Trophoblast cell (in vitro differentiated cells and primary cell): ENCODE data around the gene MALSU1.

ENCODE experiments used
- DNase-seq, 2 donors: peaks; one replicate each; pipeline ENCODE4 v3.0.0-alpha.2; 2016
- H2AFZ ChIP-seq: 2 replicates; pipeline ENCODE4 v1.6.1; 2013; ENCODE audit warnings: low read length, moderate library complexity, mild to moderate bottlenecking; ENCODE audit not compliant: insufficient read depth, poor library complexity
- H2AK5ac ChIP-seq: 2 replicates; pipeline ENCODE4 v1.6.1; 2013; ENCODE audit warnings: mild to moderate bottlenecking, low read length
- H2BK120ac ChIP-seq: 2 replicates; pipeline ENCODE4 v1.6.1; 2013; ENCODE audit warnings: low read length, mild to moderate bottlenecking, moderate library complexity; ENCODE audit not compliant: insufficient read depth, poor library complexity
- H2BK12ac ChIP-seq: 2 replicates; pipeline ENCODE4 v1.6.1; 2013; ENCODE audit warnings: mild to moderate bottlenecking, low read length, moderate library complexity
- H2BK5ac ChIP-seq: 2 replicates; pipeline ENCODE4 v1.6.1; 2013; ENCODE audit warnings: low read length, low read depth, moderate library complexity, mild to moderate bottlenecking; ENCODE audit not compliant: poor library complexity
- H3K14ac ChIP-seq: 2 replicates; pipeline ENCODE4 v1.6.1; 2013; ENCODE audit warnings: mild to moderate bottlenecking, low read length
- H3K18ac ChIP-seq: 2 replicates; pipeline ENCODE4 v1.6.1; 2013; ENCODE audit warnings: mild to moderate bottlenecking, low read length
- H3K23ac ChIP-seq: 2 replicates; pipeline ENCODE4 v1.6.1; 2013; ENCODE audit warnings: low read length
- H3K27ac ChIP-seq: 2 replicates; pipeline ENCODE4 v1.5.1; 2013; ENCODE audit warnings: low read depth, mild to moderate bottlenecking, inconsistent platforms, low read length, moderate library complexity
- H3K27me3 ChIP-seq: 2 replicates; pipeline ENCODE4 v1.6.1; 2013; ENCODE audit warnings: inconsistent platforms, mild to moderate bottlenecking, low read length, moderate library complexity; ENCODE audit not compliant: insufficient read depth
- H3K36me3 ChIP-seq, 2 experiments: 1 replicate in 1 of 2; 2 replicates in 1 of 2; pipeline ENCODE4 v1.6.1; 2013; ENCODE audit warnings: low read length in 2 of 2, mild to moderate bottlenecking in 2 of 2, moderate library complexity in 1 of 2; ENCODE audit not compliant: insufficient read depth in 2 of 2, control insufficient read depth in 1 of 2
- H3K4ac ChIP-seq: 2 replicates; pipeline ENCODE4 v1.6.1; 2013; ENCODE audit warnings: low read depth, mild to moderate bottlenecking, low read length, moderate library complexity
- H3K4me1 ChIP-seq, 2 experiments: 1 replicate in 1 of 2; 2 replicates in 1 of 2; pipeline ENCODE4 v1.6.1; 2013; ENCODE audit warnings: low read length in 2 of 2, mild to moderate bottlenecking in 2 of 2, moderate library complexity in 1 of 2; ENCODE audit not compliant: insufficient read depth in 2 of 2, control insufficient read depth in 1 of 2
- H3K4me2 ChIP-seq: 2 replicates; pipeline ENCODE4 v1.6.1; 2013; ENCODE audit warnings: inconsistent platforms, mild to moderate bottlenecking, low read length, moderate library complexity
- H3K4me3 ChIP-seq: 2 replicates; pipeline ENCODE4 v1.5.1; 2013; ENCODE audit warnings: mild to moderate bottlenecking, low read depth, low read length, inconsistent platforms
- H3K79me1 ChIP-seq: one replicate; pipeline ENCODE4 v1.6.1; 2013; ENCODE audit warnings: low read length
- H3K79me2 ChIP-seq: 2 replicates; pipeline ENCODE4 v1.6.1; 2013; ENCODE audit warnings: low read length, mild to moderate bottlenecking; ENCODE audit not compliant: control insufficient read depth, insufficient read depth, poor library complexity
- H3K9ac ChIP-seq: 2 replicates; pipeline ENCODE4 v1.6.1; 2013; ENCODE audit warnings: mild to moderate bottlenecking, low read length
- H3K9me3 ChIP-seq: 2 replicates; pipeline ENCODE4 v1.6.1; 2013; ENCODE audit warnings: low read depth, mild to moderate bottlenecking, control low read depth, inconsistent platforms, low read length; ENCODE audit not compliant: insufficient read depth
- H4K12ac ChIP-seq: 2 replicates; pipeline ENCODE4 v1.6.1; 2013; ENCODE audit warnings: low read depth, mild to moderate bottlenecking, low read length, moderate library complexity
- H4K8ac ChIP-seq: 2 replicates; pipeline ENCODE4 v1.6.1; 2013; ENCODE audit warnings: low read depth, mild to moderate bottlenecking, low read length, moderate library complexity
- H4K91ac ChIP-seq: one replicate; pipeline ENCODE4 v1.6.1; 2013; ENCODE audit warnings: low read depth, mild to moderate bottlenecking, low read length, moderate library complexity
- WGBS: extraction: QIAGEN DNeasy Blood & Tissue Kit; methylation state at CpG from one replicate; pipeline ENCODE4 v1.1.7; 2013; ENCODE audit warnings: missing lambda C conversion rate; ENCODE audit not compliant: insufficient read length, insufficient coverage; ENCODE audit errors: extremely low coverage; 5-methylcytosine and 5-hydroxymethylcytosine counted together

The MALSU1 gene

DNA sequence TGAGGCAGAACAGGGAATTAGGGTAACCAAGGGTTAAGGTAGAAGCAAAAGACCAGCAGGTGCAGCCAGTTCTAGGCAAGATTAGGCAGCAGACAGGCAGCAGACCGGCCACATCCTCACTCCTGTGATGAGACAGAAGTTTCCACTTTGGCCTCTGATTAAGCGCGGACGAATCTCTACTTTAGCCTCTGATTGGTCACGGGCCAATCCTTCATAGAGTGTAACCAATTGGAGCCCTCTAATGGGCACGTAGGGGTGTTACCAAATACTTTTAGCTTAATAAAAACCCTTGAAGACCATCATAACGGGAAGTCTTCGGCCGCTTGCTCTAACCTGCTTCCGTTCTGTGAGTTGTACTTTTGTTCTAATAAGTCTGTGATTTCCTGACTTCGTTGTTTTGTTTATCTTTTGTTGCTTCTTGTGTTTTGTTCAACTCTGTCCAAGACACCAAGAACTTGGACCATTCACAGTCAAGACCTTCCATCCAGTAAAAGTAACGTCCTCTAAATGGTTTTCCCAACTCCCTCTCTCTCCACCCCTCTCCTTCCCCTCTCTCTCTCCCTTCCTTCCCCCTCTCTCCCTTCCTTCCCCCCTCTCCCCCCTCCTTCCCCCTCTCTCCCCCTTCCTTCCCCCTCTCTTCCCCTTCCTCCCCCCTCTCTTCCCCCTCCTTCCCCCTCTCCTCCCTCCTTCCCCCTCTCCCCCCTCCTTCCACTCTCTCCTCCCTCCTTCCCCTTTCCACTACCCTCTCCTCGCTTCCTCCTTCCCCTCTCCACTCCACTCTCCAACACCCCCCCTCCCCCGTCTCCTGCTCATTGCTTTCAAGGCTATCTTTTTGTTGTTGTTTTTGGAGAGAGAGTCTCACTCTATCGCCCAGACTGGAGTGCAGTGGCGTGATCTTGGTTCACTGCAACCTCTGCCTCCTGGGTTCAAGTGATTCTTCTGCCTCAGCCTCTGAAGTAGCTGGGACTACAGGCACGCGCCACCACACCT lies 13.2 kb upstream of the MALSU1 start:
- DNase-seq, result no peak
- H3K27ac ChIP-seq, result no peak overlapping the region
- no peaks in the 10 kb centered on the region for H3K9me3 ChIP-seq
- no peak overlapping the region for H2BK12ac ChIP-seq
- 93% methylated on average over 2 of the region's 18 CpGs for WGBS
- no peak overlapping the region for H3K4ac ChIP-seq
- no peaks in the 10 kb centered on the region for H3K36me3 ChIP-seq
- H3K4me3 ChIP-seq, result no peak overlapping the region
- no peaks in the 10 kb centered on the region for H3K79me2 ChIP-seq
- H3K14ac ChIP-seq, result no peak overlapping the region
- H4K12ac ChIP-seq, result no peak overlapping the region
- no peak overlapping the region for H4K8ac ChIP-seq
- H4K91ac ChIP-seq, result no peak overlapping the region
- H3K4me1 ChIP-seq, result no peaks in the 10 kb centered on the region
- no peak overlapping the region for H2AFZ ChIP-seq
- no peak overlapping the region for H2BK120ac ChIP-seq
- H3K4me2 ChIP-seq, result no peak overlapping the region
- no peak overlapping the region for H3K9ac ChIP-seq
- H3K27me3 ChIP-seq, result no peaks in the 10 kb centered on the region
- H2AK5ac ChIP-seq, result no peak overlapping the region
- no peaks in the 10 kb centered on the region for H3K79me1 ChIP-seq
- no peak overlapping the region for H2BK5ac ChIP-seq
- no peak overlapping the region for H3K18ac ChIP-seq
- H3K23ac ChIP-seq, result no peak overlapping the region

DNA sequence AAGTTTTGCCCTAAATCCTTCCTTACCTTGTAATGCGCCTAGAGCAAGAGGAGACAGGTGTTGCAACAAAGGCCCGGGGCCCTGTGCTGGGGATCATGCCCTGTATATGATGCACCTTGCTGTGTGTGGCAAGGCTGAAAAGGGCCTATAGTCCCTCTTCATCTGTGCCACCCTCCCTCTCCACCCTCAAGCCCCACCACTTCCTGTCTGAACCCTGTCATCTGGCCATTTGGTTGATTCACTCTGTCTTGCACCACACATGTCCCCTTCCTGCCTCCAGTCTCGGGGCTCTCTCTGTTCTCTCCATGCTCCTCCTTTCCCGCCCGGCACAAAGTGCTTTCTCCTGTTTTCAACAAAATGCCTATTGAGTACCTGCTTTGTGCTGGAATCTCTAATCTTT lies 11.5 kb upstream of the MALSU1 start:
- Histone ChIP-seq H3K4me1 (no peaks in the 10 kb centered on the region), H2BK5ac (no peak overlapping the region), H3K27me3 (no peaks in the 10 kb centered on the region), H2AFZ (no peak overlapping the region), H3K4ac (no peak overlapping the region), H3K18ac (no peak overlapping the region), H3K9ac (no peak overlapping the region), H3K36me3 (no peaks in the 10 kb centered on the region), H4K8ac (no peak overlapping the region), H3K79me2 (no peaks in the 10 kb centered on the region), H2BK120ac (no peak overlapping the region), H2AK5ac (no peak overlapping the region), H2BK12ac (no peak overlapping the region), H3K27ac (no peak overlapping the region), H4K12ac (no peak overlapping the region), H3K9me3 (no peaks in the 10 kb centered on the region), H3K23ac (no peak overlapping the region), H3K79me1 (no peaks in the 10 kb centered on the region), H4K91ac (no peak overlapping the region), H3K14ac (no peak overlapping the region), H3K4me2 (no peak overlapping the region), H3K4me3 (no peak overlapping the region)
- no CpG with 5 or more reads among the region's 5 CpGs for WGBS
- peak in 1 of 2 donors; percentile 38 for DNase-seq

DNA sequence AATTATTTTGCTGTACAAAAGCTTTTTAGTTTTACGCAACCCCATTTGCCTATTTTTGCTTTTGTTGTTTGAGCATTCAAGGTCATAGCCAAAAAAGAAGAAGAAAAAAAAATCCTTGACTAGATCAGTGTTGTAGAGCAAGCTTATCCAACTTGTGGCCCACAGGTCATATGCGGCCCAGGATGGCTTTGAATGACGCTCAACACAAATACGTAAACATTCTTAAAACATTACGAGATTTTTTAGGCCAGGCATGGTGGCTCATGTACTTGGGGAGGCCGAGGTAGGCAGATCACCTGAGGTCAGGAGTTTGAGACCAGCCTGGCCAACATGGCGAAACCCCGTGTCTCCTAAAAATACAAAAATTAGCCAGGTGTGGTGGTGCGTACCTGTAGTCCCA lies 8.1 kb upstream of the MALSU1 start:
- peak in 1 of 2 donors; percentile 17 for DNase-seq
- no peak overlapping the region for H4K8ac ChIP-seq
- H3K4ac ChIP-seq, result no peak overlapping the region
- no peaks in the 10 kb centered on the region for H3K36me3 ChIP-seq
- H3K4me2 ChIP-seq, result no peak overlapping the region
- H2BK12ac ChIP-seq, result no peak overlapping the region
- H3K9me3 ChIP-seq, result no peaks in the 10 kb centered on the region
- no peak overlapping the region for H2AFZ ChIP-seq
- H2BK5ac ChIP-seq, result no peak overlapping the region
- H4K12ac ChIP-seq, result no peak overlapping the region
- no peak overlapping the region for H4K91ac ChIP-seq
- no peaks in the 10 kb centered on the region for H3K27me3 ChIP-seq
- H3K27ac ChIP-seq, result no peak overlapping the region
- no peak overlapping the region for H3K23ac ChIP-seq
- WGBS, result no CpG with 5 or more reads among the region's 9 CpGs
- no peak overlapping the region for H3K14ac ChIP-seq
- H3K4me1 ChIP-seq, result no peaks in the 10 kb centered on the region
- H3K9ac ChIP-seq, result no peak overlapping the region
- H3K79me1 ChIP-seq, result no peaks in the 10 kb centered on the region
- no peak overlapping the region for H3K4me3 ChIP-seq
- H2BK120ac ChIP-seq, result no peak overlapping the region
- no peak overlapping the region for H2AK5ac ChIP-seq
- H3K79me2 ChIP-seq, result no peaks in the 10 kb centered on the region
- no peak overlapping the region for H3K18ac ChIP-seq

DNA sequence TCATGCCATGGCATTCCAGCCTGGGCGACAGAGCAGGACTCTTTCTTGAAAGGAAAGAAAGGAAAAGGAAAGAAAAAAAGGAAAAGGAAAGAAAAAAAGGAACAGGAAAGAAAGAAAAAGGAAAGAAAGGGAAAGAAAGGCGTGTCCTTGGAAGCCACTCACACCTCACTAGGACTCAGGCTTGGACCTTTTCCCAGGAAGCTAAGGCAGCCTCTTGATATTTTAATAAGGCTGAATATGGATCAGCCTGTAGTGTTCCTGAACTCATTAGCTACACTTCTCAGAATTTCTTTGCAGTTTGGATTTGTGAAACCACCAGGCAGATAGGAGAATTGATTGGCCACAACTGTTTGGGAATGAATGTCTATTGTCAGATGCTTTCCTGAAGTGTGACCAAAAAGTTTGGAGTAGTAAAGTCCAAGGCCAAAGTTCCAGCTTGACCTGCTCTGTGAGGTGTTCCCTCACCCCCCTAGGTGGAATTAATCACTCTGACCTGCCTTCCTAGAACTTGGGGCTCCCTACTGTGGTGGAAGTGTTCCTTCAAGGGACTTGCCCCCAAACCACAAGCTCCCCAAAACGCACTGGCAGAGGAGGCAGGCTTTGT lies 7.1 kb upstream of the MALSU1 start:
- Histone ChIP-seq H3K23ac (no peak overlapping the region), H2AFZ (no peak overlapping the region), H2BK120ac (no peak overlapping the region), H4K8ac (no peak overlapping the region), H2BK12ac (no peak overlapping the region), H3K9ac (no peak overlapping the region), H3K27ac (no peak overlapping the region), H3K36me3 (no peaks in the 10 kb centered on the region), H3K4me3 (no peak overlapping the region), H3K27me3 (no peaks in the 10 kb centered on the region), H3K79me1 (no peaks in the 10 kb centered on the region), H2BK5ac (no peak overlapping the region), H2AK5ac (no peak overlapping the region), H3K18ac (no peak overlapping the region), H3K4ac (no peak overlapping the region), H3K79me2 (no peaks in the 10 kb centered on the region), H4K12ac (no peak overlapping the region), H3K9me3 (no peaks in the 10 kb centered on the region), H3K4me2 (no peak overlapping the region), H4K91ac (no peak overlapping the region), H3K4me1 (no peaks in the 10 kb centered on the region), H3K14ac (no peak overlapping the region)
- no peak for DNase-seq
- WGBS, result no CpG with 5 or more reads among the region's 3 CpGs
